SK-N-SH treated with all-trans-retinoic acid at 6 μM for 48 hours (cell line): Measurements from ENCODE around the gene CWF19L2.

ENCODE experiments used
- ATAC-seq: fragments of 200-7000 bp; cut with Tn5 transposase; 3 replicates; pipeline ENCODE4 v1.9.1; 2020; ENCODE audit warnings: mild to moderate bottlenecking, moderate library complexity
- ARNTL ChIP-seq: fragments of 450-650 bp; formaldehyde crosslinking; IDR thresholded peaks from 2 replicates; pipeline ENCODE4 v1.5.0; 2020; ENCODE audit warnings: low read depth, mild to moderate bottlenecking, moderate library complexity, borderline replicate concordance
- CREB5 ChIP-seq: fragments of 250-450 bp; sonication (Bioruptor Pico); IDR thresholded peaks from 2 replicates; pipeline ENCODE4 v1.5.1; 2020; ENCODE audit warnings: low read depth, mild to moderate bottlenecking, moderate library complexity
- CSDC2 ChIP-seq: fragments of 250-450 bp; sonication (Bioruptor Pico); IDR thresholded peaks from 2 replicates; pipeline ENCODE4 v1.5.0; 2020; ENCODE audit warnings: mild to moderate bottlenecking, moderate library complexity
- GLIS3 ChIP-seq: fragments of 250-450 bp; sonication (Bioruptor Pico); IDR thresholded peaks from 2 replicates; pipeline ENCODE4 v1.5.0; 2020; ENCODE audit warnings: mild to moderate bottlenecking, moderate library complexity
- ISL1 ChIP-seq: fragments of 250-450 bp; sonication (Bioruptor Pico); IDR thresholded peaks from 2 replicates; pipeline ENCODE4 v2.1.2; 2022; ENCODE audit warnings: mild to moderate bottlenecking, moderate library complexity
- OSR1 ChIP-seq: fragments of 250-450 bp; sonication (Bioruptor Pico); IDR thresholded peaks from 2 replicates; pipeline ENCODE4 v1.8.0; 2022; ENCODE audit warnings: moderate library complexity, mild to moderate bottlenecking, inconsistent platforms
- RARB ChIP-seq: fragments of 250-450 bp; sonication (Bioruptor Pico); IDR thresholded peaks from 2 replicates; pipeline ENCODE4 v1.8.0; 2021; ENCODE audit warnings: mild to moderate bottlenecking, moderate library complexity
- SNAI2 ChIP-seq: fragments of 250-450 bp; sonication (Bioruptor Pico); IDR thresholded peaks from 2 replicates; pipeline ENCODE4 v1.5.0; 2020; ENCODE audit warnings: mild to moderate bottlenecking, moderate library complexity
- TCF4 ChIP-seq: fragments of 250-450 bp; sonication (Bioruptor Pico); IDR thresholded peaks from 2 replicates; pipeline ENCODE4 v1.8.0; 2021; ENCODE audit warnings: mild to moderate bottlenecking, moderate library complexity, borderline replicate concordance
- ZC3H10 ChIP-seq: fragments of 250-450 bp; sonication (Bioruptor Pico); IDR thresholded peaks from 2 replicates; pipeline ENCODE4 v1.5.1; 2021; ENCODE audit warnings: mild to moderate bottlenecking, moderate library complexity
- ZFP3 ChIP-seq: fragments of 250-450 bp; sonication (Bioruptor Pico); IDR thresholded peaks from 2 replicates; pipeline ENCODE4 v1.5.0; 2020; ENCODE audit warnings: mild to moderate bottlenecking, moderate library complexity
- ZFP30 ChIP-seq: fragments of 450-650 bp; formaldehyde crosslinking; IDR thresholded peaks from 2 replicates; pipeline ENCODE4 v1.5.0; 2022; ENCODE audit warnings: mild to moderate bottlenecking, moderate library complexity
- ZNF70 ChIP-seq: fragments of 450-650 bp; formaldehyde crosslinking; IDR thresholded peaks from 2 replicates; pipeline ENCODE4 v1.5.0; 2020; ENCODE audit warnings: mild to moderate bottlenecking, moderate library complexity
- TF ChIP-seq, protein P1 (sequence below): fragments of 250-450 bp; sonication (Bioruptor Pico); IDR thresholded peaks from 2 replicates; pipeline ENCODE4 v1.5.0; 2020; ENCODE audit warnings: mild to moderate bottlenecking, moderate library complexity
- TF ChIP-seq, protein P2 (sequence below): fragments of 250-450 bp; sonication (Bioruptor Pico); IDR thresholded peaks from 2 replicates; pipeline ENCODE4 v1.5.1; 2021; ENCODE audit warnings: mild to moderate bottlenecking, moderate library complexity
- TF ChIP-seq, protein P3 (sequence below): fragments of 250-450 bp; sonication (Bioruptor Pico); IDR thresholded peaks from 2 replicates; pipeline ENCODE4 v1.8.0; 2021; ENCODE audit warnings: low read depth, mild to moderate bottlenecking, moderate library complexity, borderline replicate concordance

CWF19L2 gene

GRCh38 chr11:107293677-107294344, 163.8 kb downstream of the CWF19L2 start (continued):
- TF ChIP-seq GLIS3 (no peak), CSDC2 (CRISPR knock-in tag) (no peak), ISL1 (CRISPR knock-in tag) (no peak), ZFP30 (CRISPR knock-in tag) (no peak)
- TF ChIP-seq, protein P1, sequence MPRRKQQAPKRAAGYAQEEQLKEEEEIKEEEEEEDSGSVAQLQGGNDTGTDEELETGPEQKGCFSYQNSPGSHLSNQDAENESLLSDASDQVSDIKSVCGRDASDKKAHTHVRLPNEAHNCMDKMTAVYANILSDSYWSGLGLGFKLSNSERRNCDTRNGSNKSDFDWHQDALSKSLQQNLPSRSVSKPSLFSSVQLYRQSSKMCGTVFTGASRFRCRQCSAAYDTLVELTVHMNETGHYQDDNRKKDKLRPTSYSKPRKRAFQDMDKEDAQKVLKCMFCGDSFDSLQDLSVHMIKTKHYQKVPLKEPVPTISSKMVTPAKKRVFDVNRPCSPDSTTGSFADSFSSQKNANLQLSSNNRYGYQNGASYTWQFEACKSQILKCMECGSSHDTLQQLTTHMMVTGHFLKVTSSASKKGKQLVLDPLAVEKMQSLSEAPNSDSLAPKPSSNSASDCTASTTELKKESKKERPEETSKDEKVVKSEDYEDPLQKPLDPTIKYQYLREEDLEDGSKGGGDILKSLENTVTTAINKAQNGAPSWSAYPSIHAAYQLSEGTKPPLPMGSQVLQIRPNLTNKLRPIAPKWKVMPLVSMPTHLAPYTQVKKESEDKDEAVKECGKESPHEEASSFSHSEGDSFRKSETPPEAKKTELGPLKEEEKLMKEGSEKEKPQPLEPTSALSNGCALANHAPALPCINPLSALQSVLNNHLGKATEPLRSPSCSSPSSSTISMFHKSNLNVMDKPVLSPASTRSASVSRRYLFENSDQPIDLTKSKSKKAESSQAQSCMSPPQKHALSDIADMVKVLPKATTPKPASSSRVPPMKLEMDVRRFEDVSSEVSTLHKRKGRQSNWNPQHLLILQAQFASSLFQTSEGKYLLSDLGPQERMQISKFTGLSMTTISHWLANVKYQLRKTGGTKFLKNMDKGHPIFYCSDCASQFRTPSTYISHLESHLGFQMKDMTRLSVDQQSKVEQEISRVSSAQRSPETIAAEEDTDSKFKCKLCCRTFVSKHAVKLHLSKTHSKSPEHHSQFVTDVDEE (CRISPR knock-in tag), result no peak
- TF ChIP-seq, all 23 proteins: peak for 0

- ATAC-seq, result no peak
Observed at GRCh38 chr11:107282195-107282594, 175.4 kb downstream of the CWF19L2 start.

More at GRCh38 chr11:107282195-107282594, 175.4 kb downstream of the CWF19L2 start:
- TF ChIP-seq CREB5 (CRISPR knock-in tag), result no peak
- TF ChIP-seq, protein P2, sequence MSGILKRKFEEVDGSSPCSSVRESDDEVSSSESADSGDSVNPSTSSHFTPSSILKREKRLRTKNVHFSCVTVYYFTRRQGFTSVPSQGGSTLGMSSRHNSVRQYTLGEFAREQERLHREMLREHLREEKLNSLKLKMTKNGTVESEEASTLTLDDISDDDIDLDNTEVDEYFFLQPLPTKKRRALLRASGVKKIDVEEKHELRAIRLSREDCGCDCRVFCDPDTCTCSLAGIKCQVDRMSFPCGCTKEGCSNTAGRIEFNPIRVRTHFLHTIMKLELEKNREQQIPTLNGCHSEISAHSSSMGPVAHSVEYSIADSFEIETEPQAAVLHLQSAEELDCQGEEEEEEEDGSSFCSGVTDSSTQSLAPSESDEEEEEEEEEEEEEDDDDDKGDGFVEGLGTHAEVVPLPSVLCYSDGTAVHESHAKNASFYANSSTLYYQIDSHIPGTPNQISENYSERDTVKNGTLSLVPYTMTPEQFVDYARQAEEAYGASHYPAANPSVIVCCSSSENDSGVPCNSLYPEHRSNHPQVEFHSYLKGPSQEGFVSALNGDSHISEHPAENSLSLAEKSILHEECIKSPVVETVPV (CRISPR knock-in tag), result no peak
- no peak for TF ChIP-seq ZFP30 (CRISPR knock-in tag)
- TF ChIP-seq RARB (CRISPR knock-in tag), result no peak
- no peak for TF ChIP-seq SNAI2 (CRISPR knock-in tag)
- TF ChIP-seq, protein P3, sequence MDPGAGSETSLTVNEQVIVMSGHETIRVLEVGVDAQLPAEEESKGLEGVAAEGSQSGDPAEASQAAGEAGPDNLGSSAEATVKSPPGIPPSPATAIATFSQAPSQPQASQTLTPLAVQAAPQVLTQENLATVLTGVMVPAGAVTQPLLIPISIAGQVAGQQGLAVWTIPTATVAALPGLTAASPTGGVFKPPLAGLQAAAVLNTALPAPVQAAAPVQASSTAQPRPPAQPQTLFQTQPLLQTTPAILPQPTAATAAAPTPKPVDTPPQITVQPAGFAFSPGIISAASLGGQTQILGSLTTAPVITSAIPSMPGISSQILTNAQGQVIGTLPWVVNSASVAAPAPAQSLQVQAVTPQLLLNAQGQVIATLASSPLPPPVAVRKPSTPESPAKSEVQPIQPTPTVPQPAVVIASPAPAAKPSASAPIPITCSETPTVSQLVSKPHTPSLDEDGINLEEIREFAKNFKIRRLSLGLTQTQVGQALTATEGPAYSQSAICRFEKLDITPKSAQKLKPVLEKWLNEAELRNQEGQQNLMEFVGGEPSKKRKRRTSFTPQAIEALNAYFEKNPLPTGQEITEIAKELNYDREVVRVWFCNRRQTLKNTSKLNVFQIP, result no peak
- TF ChIP-seq OSR1 (CRISPR knock-in tag), result no peak
- TF ChIP-seq CSDC2 (CRISPR knock-in tag), result no peak
- no peak for TF ChIP-seq ZFP3 (CRISPR knock-in tag)
- TF ChIP-seq ZNF70 (CRISPR knock-in tag), result no peak
- TF ChIP-seq TCF4 (CRISPR knock-in tag), result no peak
- TF ChIP-seq ZC3H10 (CRISPR knock-in tag), result no peak
- no peak for TF ChIP-seq GLIS3
- TF ChIP-seq ARNTL (CRISPR knock-in tag), result no peak
- TF ChIP-seq, all 23 proteins: peak for 0
